Measurements from ENCODE around the gene SLC16A3.

SLC16A3 gene

DNA sequence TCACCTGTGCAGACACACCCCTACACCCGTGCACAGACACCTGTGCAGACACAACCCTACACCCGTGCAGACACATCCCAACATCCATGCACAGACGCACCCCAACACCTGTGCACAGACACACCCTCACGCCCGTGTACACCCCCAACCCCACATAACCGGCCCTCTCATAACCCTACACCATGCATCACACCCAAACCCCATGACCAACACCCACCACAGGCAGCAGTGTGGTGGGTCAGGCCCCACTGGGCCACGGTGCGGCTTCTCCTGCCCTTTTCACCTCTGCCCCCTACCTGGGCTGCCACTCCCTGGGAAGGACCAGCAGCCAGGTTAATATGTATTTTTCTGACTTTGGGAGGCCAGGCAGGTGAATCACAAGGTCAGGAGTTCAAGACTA is 4.2 kb upstream of the SLC16A3 start:
- no peak for ATAC-seq

DNA sequence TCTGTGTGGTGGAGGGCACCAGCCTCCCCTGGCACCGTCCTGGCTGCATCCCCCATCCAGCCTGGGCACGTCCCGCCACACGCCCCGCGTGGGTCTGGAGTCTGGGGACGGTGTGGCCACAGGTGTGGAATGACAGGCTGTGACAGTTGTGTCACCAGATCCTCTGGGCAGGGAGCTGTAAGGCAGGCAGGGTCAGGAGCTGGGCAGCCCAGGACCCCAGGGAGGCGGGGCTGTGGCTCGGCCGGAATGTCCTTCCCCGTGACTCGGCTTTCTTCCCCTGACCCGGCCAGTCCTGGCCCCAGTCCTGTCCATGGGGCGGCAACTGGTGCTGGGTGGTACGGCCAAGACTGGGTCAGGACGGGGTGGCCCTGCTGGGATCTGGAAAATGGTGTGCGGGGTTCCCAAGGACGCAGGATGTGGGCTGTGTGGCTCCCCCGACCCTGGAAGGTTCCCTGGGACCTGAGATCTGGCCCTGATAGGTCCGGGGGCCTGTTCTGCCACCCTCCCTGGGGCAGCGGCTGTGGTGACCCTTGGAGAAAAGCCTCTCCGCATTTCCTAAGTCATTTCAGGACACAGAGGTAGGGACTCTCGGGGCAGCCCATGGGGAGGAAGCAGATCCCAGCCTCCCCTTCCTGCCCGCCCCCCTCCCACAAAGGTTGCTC is 3.3 kb upstream of the SLC16A3 start:
- no peak for ATAC-seq

- no peak for ATAC-seq
Measured at GRCh38 chr17:82226146-82226808, 2.6 kb upstream of the SLC16A3 start.

GRCh38 chr17:82226809-82227628 is 1.8 kb upstream of the SLC16A3 start:
- no peak for ATAC-seq

GRCh38 chr17:82227629-82228277 is 1.1 kb upstream of the SLC16A3 start:
- ATAC-seq: no peak

DNA sequence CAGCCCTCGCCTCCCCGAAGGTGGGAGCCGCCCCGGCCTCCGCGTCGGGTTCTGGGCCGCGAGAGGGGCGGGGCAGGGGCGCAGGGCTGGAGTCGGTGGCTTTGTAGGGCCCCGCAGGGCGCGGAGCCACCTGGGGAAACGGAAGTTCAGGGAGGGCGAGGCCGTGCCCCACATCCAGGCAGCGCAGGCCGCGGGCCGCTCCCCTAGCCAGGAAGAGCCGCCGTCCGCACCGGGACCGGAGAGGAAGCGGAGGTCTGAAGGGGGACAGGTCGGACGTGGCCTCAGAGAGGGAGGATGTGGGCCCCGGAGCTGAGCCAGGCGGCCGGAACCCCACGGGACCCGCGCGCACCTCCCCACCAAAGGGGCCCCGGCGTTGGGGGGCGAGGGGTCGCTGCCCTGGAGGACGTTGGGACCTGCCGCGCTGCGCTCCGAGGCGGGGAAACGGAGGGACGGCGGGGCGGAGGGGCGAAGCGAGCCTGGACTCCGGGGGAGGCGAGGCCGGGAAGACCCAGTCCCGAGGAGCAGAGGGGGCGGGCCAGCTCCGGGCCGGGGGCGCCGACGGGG is 482 bp upstream of the SLC16A3 start:
- ATAC-seq: peak; percentile 50 to 57

- ATAC-seq: no peak
Measured at GRCh38 chr17:82229698-82230608, 1.1 kb downstream of the SLC16A3 start.

DNA sequence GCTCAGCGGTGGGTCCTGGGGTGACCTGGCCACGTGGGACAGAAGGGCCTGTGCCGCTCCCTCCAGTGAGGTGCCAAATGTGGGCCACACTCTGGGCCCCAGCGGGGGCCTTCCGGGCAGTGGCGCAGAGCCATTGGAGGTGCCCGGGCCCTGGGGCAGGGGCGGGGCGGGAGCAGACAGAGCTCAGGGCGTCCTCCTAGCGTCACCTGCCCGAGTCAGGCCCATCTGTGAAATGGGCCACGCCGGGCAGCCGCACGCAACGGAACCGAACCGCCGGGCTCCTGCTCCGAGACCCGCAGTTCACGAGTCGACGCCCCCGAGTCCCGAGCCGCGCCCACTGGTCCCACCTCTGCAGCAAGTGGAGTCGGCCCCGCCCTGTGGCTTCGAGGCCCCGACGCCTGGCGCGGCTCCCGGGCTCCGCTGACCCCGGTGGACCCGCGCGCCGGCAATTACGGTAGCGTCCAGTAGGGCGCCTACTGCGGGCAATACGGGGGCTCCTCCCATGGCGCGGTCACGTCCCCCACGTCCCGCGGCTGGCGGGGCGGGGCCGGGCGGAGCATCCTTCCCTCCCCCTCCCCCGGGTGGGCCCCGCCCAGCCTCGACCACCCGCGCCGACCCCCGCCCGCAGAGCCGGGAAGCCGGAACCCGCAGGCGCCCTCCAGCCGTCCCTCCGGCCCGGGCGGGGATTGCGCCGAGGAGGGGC is 1.9 kb downstream of the SLC16A3 start:
- ATAC-seq: peak; percentile 19 to 39

DNA sequence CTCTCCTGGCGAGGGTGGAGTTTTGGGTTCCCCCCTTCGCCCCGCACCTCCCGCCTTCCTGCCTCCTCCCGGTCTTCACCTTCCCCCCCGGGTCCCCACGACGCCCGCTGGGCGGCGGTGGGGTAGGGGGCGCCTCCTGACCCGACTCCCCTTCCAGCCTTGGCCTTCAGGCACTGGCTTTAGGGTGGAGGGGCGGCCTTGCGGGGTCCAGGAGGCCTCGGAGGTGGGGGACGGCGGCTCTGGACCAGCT is 2.4 kb downstream of the SLC16A3 start:
- no peak for ATAC-seq

GRCh38 chr17:82231562-82232321 is 2.9 kb downstream of the SLC16A3 start:
- no peak for ATAC-seq

GRCh38 chr17:82232322-82232820 is 3.5 kb downstream of the SLC16A3 start:
- ATAC-seq: no peak

GRCh38 chr17:82232876-82233785 is 4.3 kb downstream of the SLC16A3 start:
- ATAC-seq: no peak

DNA sequence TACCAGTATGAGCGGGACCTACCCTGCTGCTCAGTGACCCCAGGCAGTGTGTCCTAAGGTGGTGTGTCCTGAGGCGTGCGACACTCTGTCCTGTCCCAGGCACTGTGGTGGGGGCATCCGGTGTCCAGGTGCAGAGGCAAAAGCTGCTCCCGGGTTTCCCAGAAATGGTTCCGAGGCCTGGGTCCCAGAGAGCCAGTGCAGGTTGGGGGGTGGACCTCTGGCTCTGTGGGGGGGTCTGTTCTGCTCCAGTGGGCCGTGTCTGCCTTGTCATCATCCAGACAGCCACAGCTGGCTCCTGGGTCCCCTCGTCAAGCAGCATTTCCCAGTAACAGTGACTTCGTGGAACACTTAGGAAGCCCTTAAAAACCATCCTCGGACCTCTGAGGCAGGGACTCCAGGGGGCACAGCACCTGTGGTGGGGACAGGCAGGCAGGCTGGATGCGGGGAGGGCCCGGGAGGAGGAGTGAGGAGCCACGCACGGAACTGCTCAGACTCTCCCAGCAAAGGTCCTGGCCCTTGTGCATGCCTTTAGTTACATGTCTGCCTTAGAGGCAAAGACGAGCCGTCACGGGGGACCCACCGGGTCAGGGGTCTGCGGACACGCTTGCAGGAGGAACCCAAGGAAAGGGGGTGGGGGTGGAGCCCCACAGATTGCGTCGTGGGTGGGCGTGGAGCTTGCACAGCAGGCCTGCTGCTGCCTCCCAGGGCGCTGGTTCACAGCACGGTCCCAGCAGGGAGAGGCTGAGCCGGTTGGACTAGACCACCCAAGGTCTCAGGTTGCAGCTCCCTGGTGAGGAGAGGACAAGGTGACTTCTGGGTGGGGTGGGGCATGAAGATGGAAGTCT is 5.6 kb downstream of the SLC16A3 start:
- no peak for ATAC-seq

DNA sequence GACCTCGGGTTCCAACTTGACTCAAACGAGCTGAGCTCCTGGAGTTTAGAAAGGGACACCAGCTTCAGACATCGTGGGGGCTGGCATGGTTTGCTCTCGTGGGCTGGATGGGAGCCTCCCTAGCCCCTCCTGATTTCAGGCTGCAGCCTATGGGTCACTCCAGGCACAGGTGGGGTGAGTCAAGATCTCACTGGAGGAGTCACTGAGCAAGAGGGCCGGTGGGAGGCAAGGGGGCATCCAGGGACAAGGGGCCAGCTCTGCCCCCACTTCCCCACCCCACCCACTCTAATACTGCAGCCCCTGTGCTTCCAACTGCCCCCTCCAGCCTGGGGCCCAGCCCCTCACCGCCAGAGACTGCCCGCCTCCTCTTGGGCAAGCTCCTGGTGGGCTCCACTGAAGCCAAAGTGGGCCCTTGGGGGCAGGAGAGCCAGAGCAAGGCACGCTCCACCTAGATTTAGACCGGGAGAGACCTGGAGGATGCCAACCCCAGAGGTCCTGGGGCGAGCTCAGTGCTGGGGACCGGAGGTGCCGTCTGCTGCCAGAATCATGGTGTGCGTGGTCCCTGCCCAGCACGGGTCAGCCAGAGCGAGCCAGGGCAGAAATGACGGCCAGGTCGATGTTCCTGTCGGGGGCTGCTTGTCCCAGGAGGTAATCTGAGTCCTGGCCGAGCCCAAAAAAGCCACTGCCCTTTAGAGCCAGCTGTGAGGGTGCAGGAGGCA is 6.4 kb downstream of the SLC16A3 start:
- no peak for ATAC-seq

- no peak for ATAC-seq
Measured at GRCh38 chr17:82235775-82236141, 6.9 kb downstream of the SLC16A3 start.

GRCh38 chr17:82236142-82236971 is 7.5 kb downstream of the SLC16A3 start:
- peak; percentile 33 to 44 for ATAC-seq

Data from activated CD4-positive, CD25-positive, alpha-beta regulatory T cell treated with anti-CD3 and anti-CD28 coated beads, Interleukin-2, amount 50 U/mL, for 24 hours (primary cell).